ENCODE data around the gene RFNG.

DNA sequence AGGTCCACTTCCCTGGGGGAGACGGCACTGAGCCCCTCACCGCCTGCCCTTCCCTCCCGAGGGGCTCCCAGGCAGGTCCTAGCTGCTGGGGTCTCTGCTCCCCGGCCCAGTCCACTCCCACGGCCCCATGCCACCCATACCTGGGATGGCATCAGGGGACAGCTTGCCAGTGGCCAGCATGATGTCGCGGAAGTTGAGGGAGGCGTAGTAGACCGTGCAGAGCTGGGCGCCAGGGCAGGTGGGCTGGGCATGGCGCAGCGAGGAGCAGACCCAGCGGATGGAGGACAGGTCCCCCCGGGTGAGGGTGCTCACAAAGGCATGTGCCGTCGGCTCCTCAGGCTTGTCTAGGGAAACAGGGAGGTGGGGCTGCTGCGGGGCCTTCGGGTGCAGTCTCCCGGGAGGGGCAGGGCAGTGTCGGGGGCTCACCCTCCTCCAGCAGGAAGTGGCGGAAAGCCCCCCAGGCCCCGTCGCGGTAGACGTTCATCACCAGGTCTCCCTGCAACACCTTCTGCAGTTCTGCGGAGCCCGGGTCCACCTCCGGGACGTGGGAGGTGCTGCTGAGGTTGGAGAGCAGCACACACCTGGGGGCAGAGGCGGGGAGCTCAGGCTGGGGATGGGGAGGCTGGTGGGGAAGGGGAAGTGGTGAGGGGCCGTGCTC lies 32.9 kb upstream of the RFNG start:
- TF ChIP-seq EZH2 (conservative IDR thresholded peaks at IDR 0.05; ENCODE audit: low read depth, low read length) (no peak), TAF1 (CRISPR knock-in tag; IDR thresholded peaks at IDR 0.05) (no peak), ZFP90 (CRISPR knock-in tag; IDR thresholded peaks at IDR 0.05; ENCODE audit: borderline replicate concordance) (no peak), NR1H2 (CRISPR knock-in tag; IDR thresholded peaks at IDR 0.05; ENCODE audit: borderline replicate concordance, low read depth) (no peak), MAZ (IDR thresholded peaks at IDR 0.05; ENCODE audit: borderline replicate concordance, low read depth, low read length) (no peak), MAZ (CRISPR knock-in tag; IDR thresholded peaks at IDR 0.05; ENCODE audit: low read depth) (no peak), ZSCAN12 (CRISPR knock-in tag; IDR thresholded peaks at IDR 0.05) (no peak), ZNF615 (CRISPR knock-in tag; IDR thresholded peaks at IDR 0.05; ENCODE audit: borderline replicate concordance) (no peak), ZSCAN20 (CRISPR knock-in tag; IDR thresholded peaks at IDR 0.05; ENCODE audit: borderline replicate concordance) (no peak)
